Measurements from ENCODE around the gene VWA5B1.

DNA sequence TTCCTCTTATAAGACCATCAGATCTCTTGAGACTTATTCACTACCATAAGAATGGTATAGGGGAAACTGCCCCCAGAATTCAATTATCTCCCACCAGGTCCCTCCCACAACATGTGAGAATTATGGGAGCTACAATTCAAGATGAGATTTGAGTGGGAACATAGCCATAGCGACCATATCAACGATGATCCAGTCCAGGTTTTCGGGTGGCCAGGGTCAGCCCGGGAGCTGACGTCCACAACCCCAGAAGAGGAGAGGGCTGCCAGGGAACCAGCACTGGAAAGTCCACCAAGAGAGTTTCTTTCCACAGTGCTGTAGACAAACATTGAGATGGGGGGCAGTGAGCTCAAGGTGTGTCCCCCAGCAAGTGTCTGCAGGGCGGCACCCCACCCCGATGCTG, 88.4 kb downstream of the VWA5B1 start:
- no peak for TF ChIP-seq CTCF (conservative IDR thresholded peaks at IDR 0.05; ENCODE audit: low read depth, low read length)
- TF ChIP-seq POLR2A (IDR thresholded peaks at IDR 0.05; ENCODE audit: low read depth, low read length), result no peak
- no peak for TF ChIP-seq RAD21 (IDR thresholded peaks at IDR 0.05; ENCODE audit: low read length)
- no peak for TF ChIP-seq USF2 (IDR thresholded peaks at IDR 0.05; ENCODE audit: low read depth, low read length)
- TF ChIP-seq MXI1 (IDR thresholded peaks at IDR 0.05; ENCODE audit: borderline replicate concordance, low read depth, low read length), result no peak
- no peak for TF ChIP-seq CEBPB (IDR thresholded peaks at IDR 0.05; ENCODE audit: low read depth, low read length)
- TF ChIP-seq SMC3 (IDR thresholded peaks at IDR 0.05; ENCODE audit: low read depth, low read length), result no peak
- TF ChIP-seq CHD1 (IDR thresholded peaks at IDR 0.05; ENCODE audit: low read depth, low read length), result no peak
- TF ChIP-seq BHLHE40 (IDR thresholded peaks at IDR 0.05; ENCODE audit: low read depth, low read length), result no peak

Measured in IMR-90 (cell line).